K562 (cell line): ENCODE measurements around the gene RPP25. TPM values are rescaled to one million over a fixed set of nuclear protein-coding genes. Genes with fewer than 3 reads are reported as not detected.
A peak's percentile ranks its signal among the peaks of the same experiment; 100 is the strongest.

ENCODE experiments used
- ARNT ChIP-seq, 2 experiments: fragments of 450-650 bp; IDR thresholded peaks; 2 replicates each; pipeline ENCODE4 v1.6.1; 2016; ENCODE audit warnings: mild to moderate bottlenecking in 1 of 2
- ASH1L ChIP-seq: fragments of 450-650 bp; IDR thresholded peaks from 2 replicates; pipeline ENCODE4 v1.6.1; 2018; ENCODE audit warnings: borderline replicate concordance, mild to moderate bottlenecking, low read depth; ENCODE audit not compliant: partially characterized antibody
- CC2D1A ChIP-seq: fragments of 450-650 bp; IDR thresholded peaks from 2 replicates; pipeline ENCODE4 v1.6.1; 2017; ENCODE audit warnings: mild to moderate bottlenecking
- CREB3L1 ChIP-seq: fragments of 450-650 bp; IDR thresholded peaks from 2 replicates; pipeline ENCODE4 v1.6.1; 2014; ENCODE audit warnings: low read depth, mild to moderate bottlenecking, moderate library complexity, borderline replicate concordance
- ELF1 ChIP-seq: fragments of 200-800 bp; sonication (Bioruptor generic); IDR thresholded peaks from 2 replicates; pipeline ENCODE4 v1.6.1; 2016; ENCODE audit warnings: missing genetic modification characterization, missing compliant biosample characterization
- ELF4 ChIP-seq: fragments of 450-650 bp; formaldehyde crosslinking; IDR thresholded peaks from 2 replicates; pipeline ENCODE4 v1.4.0; 2022; ENCODE audit warnings: missing genetic modification characterization
- EZH2 ChIP-seq: IDR thresholded peaks from 2 replicates; pipeline ENCODE4 v1.6.1; 2012; ENCODE audit warnings: low read depth, mild to moderate bottlenecking, inconsistent platforms, low read length, borderline replicate concordance
- FOXA3 ChIP-seq, 2 experiments: fragments of 450-650 bp in 1 of 2; sonication (generic) in 1 of 2; formaldehyde crosslinking; IDR thresholded peaks in 1 of 2; conservative IDR thresholded peaks in 1 of 2; 2 replicates each; pipeline versions ENCODE4 v1.4.0 to v1.8.0; 2020 to 2022; ENCODE audit warnings: mild to moderate bottlenecking in 2 of 2, missing genetic modification reagents in 1 of 2
- GATA2 ChIP-seq: sonication (generic); formaldehyde crosslinking; IDR thresholded peaks from 2 replicates; pipeline ENCODE4 v1.4.0; 2020; ENCODE audit warnings: mild to moderate bottlenecking, missing genetic modification reagents
- GTF2F1 ChIP-seq: IDR thresholded peaks from 2 replicates; pipeline ENCODE4 v1.6.1; 2011; ENCODE audit warnings: low read depth, low read length, improper control_type of control experiment
- HLTF ChIP-seq: fragments of 450-650 bp; IDR thresholded peaks from 2 replicates; pipeline ENCODE4 v1.6.1; 2016
- MXI1 ChIP-seq: IDR thresholded peaks from 2 replicates; pipeline ENCODE4 v1.6.1; 2011; ENCODE audit warnings: low read depth, mild to moderate bottlenecking, improper control_type of control experiment, low read length
- NCOA4 ChIP-seq: fragments of 450-650 bp; IDR thresholded peaks from 2 replicates; pipeline ENCODE4 v1.6.1; 2018; ENCODE audit warnings: mild to moderate bottlenecking; ENCODE audit not compliant: partially characterized antibody
- NFATC3 ChIP-seq: fragments of 450-650 bp; IDR thresholded peaks from 2 replicates; pipeline ENCODE4 v1.6.1; 2017; ENCODE audit warnings: mild to moderate bottlenecking
- NFXL1 ChIP-seq: fragments of 450-650 bp; formaldehyde crosslinking; IDR thresholded peaks from 2 replicates; pipeline ENCODE4 v1.4.0; 2021; ENCODE audit warnings: mild to moderate bottlenecking
- POLR2H ChIP-seq: IDR thresholded peaks from 2 replicates; pipeline ENCODE4 v1.6.1; 2016; ENCODE audit warnings: missing genetic modification characterization, low read depth, mild to moderate bottlenecking, control low read depth, missing compliant biosample characterization, moderate library complexity
- POLR3G ChIP-seq: IDR thresholded peaks from 2 replicates; pipeline ENCODE4 v1.6.1; 2011; ENCODE audit not compliant: insufficient read length, insufficient replicate concordance; ENCODE audit errors: extremely low read depth
- POU5F1 ChIP-seq: fragments of 150-350 bp; IDR thresholded peaks from 2 replicates; pipeline ENCODE4 v1.6.1; 2014; ENCODE audit warnings: borderline replicate concordance, low read length, low read depth, mild to moderate bottlenecking; ENCODE audit not compliant: partially characterized antibody
- RFX7 ChIP-seq: fragments of 250-450 bp; sonication (Bioruptor Pico); IDR thresholded peaks from 2 replicates; pipeline ENCODE4 v1.5.1; 2021; ENCODE audit warnings: mild to moderate bottlenecking
- SOX6 ChIP-seq: fragments of 450-650 bp; IDR thresholded peaks from 2 replicates; pipeline ENCODE4 v1.6.1; 2014; ENCODE audit warnings: mild to moderate bottlenecking
- STAT5A ChIP-seq: IDR thresholded peaks from 2 replicates; pipeline ENCODE4 v1.6.1; 2012; ENCODE audit warnings: low read length, inconsistent platforms, borderline replicate concordance
- ZFP30 ChIP-seq: fragments of 250-450 bp; sonication (Bioruptor Pico); IDR thresholded peaks from 2 replicates; pipeline ENCODE4 v1.8.0; 2022; ENCODE audit warnings: moderate library complexity, mild to moderate bottlenecking, inconsistent platforms, borderline replicate concordance
- ZNF239 ChIP-seq: fragments of 250-450 bp; sonication (Bioruptor Pico); IDR thresholded peaks from 2 replicates; pipeline ENCODE4 v1.4.0; 2020; ENCODE audit warnings: mild to moderate bottlenecking
- ZNF24 ChIP-seq: fragments of 450-650 bp; IDR thresholded peaks from 2 replicates; pipeline ENCODE4 v1.6.1; 2016
- ZNF263 ChIP-seq: sonication (generic); formaldehyde crosslinking; IDR thresholded peaks from 2 replicates; pipeline ENCODE4 v1.8.0; 2022; ENCODE audit warnings: mild to moderate bottlenecking, missing genetic modification reagents, borderline replicate concordance
- ZNF274 ChIP-seq: IDR thresholded peaks from 2 replicates; pipeline ENCODE4 v1.6.1; 2011; ENCODE audit warnings: low read depth, mild to moderate bottlenecking, low read length, moderate library complexity, borderline replicate concordance
- ZNF696 ChIP-seq: fragments of 250-450 bp; sonication (Bioruptor Pico); conservative IDR thresholded peaks from 2 replicates; pipeline ENCODE4 v1.4.0; 2020; ENCODE audit warnings: mild to moderate bottlenecking, moderate library complexity
- polyA plus RNA-seq, 8 experiments: library from polyadenylated mRNA; depleted of rRNA in 4 of 8; stranded (reverse) in 5 of 8; unstranded in 3 of 8; fragments of >200 nt; fragmentation: Nextera tagmentation in 2 of 8; fragmentation: Illumina TruSeq in 1 of 8; extraction: Ambion mirVana in 2 of 8; extraction: Trizol in 1 of 8; gene quantifications; 2 replicates each; pipeline versions ENCODE4 v1.2.1 to v1.2.3, GENCODE V29; 2011 to 2014; ENCODE audit warnings: inconsistent platforms in 1 of 8, missing spikeins in 1 of 8
- total RNA-seq, 7 experiments: library from RNA; depleted of rRNA in 6 of 7; stranded (reverse); fragments of >200 nt in 6 of 7; fragmentation: Illumina TruSeq in 2 of 7; extraction: Trizol in 2 of 7; gene quantifications; 2 replicates each; pipeline versions ENCODE4 v1.2.1 to v1.2.3, GENCODE V29; 2011 to 2021; ENCODE audit warnings: low replicate concordance in 1 of 7
- TF ChIP-seq, protein P1 (sequence below): IDR thresholded peaks from 2 replicates; pipeline ENCODE4 v1.6.1; 2014; ENCODE audit warnings: antibody characterized with exemption
- TF ChIP-seq, protein P2 (sequence below): fragments of 450-650 bp; IDR thresholded peaks from 2 replicates; pipeline ENCODE4 v1.6.1; 2016

RPP25 gene
- total and polyA plus RNA-seq, 9 of the 15 experiments (the other 6 are each of a cell fraction or from before 2014, with no cell fraction given), result 1.1 to 12.3 (median 5.6) TPM

GRCh38 chr15:74954515-74954914, 2.1 kb downstream of the RPP25 start (continued):
- peak; percentile 73; the same call in 1 of the 2 replicates for TF ChIP-seq ZNF274
- TF ChIP-seq STAT5A, result peak; percentile 96
- peak; percentile 98 for TF ChIP-seq GATA2
- peak; percentile 85; the same call in 1 of the 2 replicates for TF ChIP-seq NFATC3
- TF ChIP-seq ARNT (IDR thresholded peaks at IDR 0.05), result peak; percentile 81 to 93; a peak in 3 of 4 replicates
- TF ChIP-seq EZH2, result peak; percentile 55; the same call in 1 of the 2 replicates
- 0 out of 2 replicates have a peak, but pooled peaks have one; percentile 49 for TF ChIP-seq ELF4 (CRISPR knock-in tag)
- no peak for TF ChIP-seq ELF1 (tag)
- peak; percentile 74 for TF ChIP-seq ZNF24
- TF ChIP-seq ZNF239 (CRISPR knock-in tag), result peak; percentile 57; the same call in 1 of the 2 replicates
- no peak for TF ChIP-seq NCOA4
- no peak for TF ChIP-seq NFXL1 (CRISPR knock-in tag)
- TF ChIP-seq HLTF, result peak; percentile 71; the same call in 1 of the 2 replicates
- TF ChIP-seq ZNF263 (CRISPR knock-in tag), result peak; percentile 52; the same call in 1 of the 2 replicates
- TF ChIP-seq POU5F1, result no peak
- TF ChIP-seq CREB3L1, result peak; percentile 38; the same call in 1 of the 2 replicates
- 0 out of 4 replicates have a peak, but pooled peaks of 1 of the 2 experiments have one; percentile 51 for TF ChIP-seq FOXA3 (CRISPR knock-in tag; conservative IDR thresholded peaks at IDR 0.05 in 1 of 2, IDR thresholded peaks at IDR 0.05 in 1 of 2)
- no peak for TF ChIP-seq POLR2H (tag)
- TF ChIP-seq ASH1L, result no peak
- TF ChIP-seq ZFP30 (CRISPR knock-in tag), result no peak
- TF ChIP-seq CC2D1A, result peak; percentile 96
- TF ChIP-seq POLR3G, result no peak
- TF ChIP-seq, protein P1, sequence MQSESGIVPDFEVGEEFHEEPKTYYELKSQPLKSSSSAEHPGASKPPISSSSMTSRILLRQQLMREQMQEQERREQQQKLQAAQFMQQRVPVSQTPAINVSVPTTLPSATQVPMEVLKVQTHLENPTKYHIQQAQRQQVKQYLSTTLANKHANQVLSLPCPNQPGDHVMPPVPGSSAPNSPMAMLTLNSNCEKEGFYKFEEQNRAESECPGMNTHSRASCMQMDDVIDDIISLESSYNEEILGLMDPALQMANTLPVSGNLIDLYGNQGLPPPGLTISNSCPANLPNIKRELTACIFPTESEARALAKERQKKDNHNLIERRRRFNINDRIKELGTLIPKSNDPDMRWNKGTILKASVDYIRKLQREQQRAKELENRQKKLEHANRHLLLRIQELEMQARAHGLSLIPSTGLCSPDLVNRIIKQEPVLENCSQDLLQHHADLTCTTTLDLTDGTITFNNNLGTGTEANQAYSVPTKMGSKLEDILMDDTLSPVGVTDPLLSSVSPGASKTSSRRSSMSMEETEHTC, result peak; percentile 73; the same call in 1 of the 2 replicates
- TF ChIP-seq, protein P2, sequence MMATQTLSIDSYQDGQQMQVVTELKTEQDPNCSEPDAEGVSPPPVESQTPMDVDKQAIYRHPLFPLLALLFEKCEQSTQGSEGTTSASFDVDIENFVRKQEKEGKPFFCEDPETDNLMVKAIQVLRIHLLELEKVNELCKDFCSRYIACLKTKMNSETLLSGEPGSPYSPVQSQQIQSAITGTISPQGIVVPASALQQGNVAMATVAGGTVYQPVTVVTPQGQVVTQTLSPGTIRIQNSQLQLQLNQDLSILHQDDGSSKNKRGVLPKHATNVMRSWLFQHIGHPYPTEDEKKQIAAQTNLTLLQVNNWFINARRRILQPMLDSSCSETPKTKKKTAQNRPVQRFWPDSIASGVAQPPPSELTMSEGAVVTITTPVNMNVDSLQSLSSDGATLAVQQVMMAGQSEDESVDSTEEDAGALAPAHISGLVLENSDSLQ, result peak; percentile 53
- no peak for TF ChIP-seq GTF2F1
- peak; percentile 79 for TF ChIP-seq MXI1
- TF ChIP-seq ZNF696 (CRISPR knock-in tag), result no peak
- TF ChIP-seq RFX7 (CRISPR knock-in tag), result no peak
- TF ChIP-seq SOX6, result peak; percentile 97
